Measurements from ENCODE around the gene KLRK1. TPM values are rescaled to one million over a fixed set of nuclear protein-coding genes. Genes with fewer than 3 reads are reported as not detected.
"Not testable (repeated sequence)": the region's sequence is repeated elsewhere in the genome, so short reads cannot be mapped to it uniquely, and the experiment has no call there.

KLRK1 gene
- polyA plus RNA-seq (2012; rRNA removed): not detected in 2 replicates
- polyA plus RNA-seq (2012; cell fraction: cytosol; rRNA removed): not detected in 2 replicates
- not detected in 2 replicates for polyA plus RNA-seq (2012; cell fraction: nucleus; rRNA removed)

GRCh38 chr12:10389904-10390303 lies at the start of gene KLRK1:
Gene KLRK1, minus strand, starts transcription at chr12:10390041. Its CDS starts 1,231 bp downstream, at chr12:10388810.
- Histone ChIP-seq H3K4me2 (no peak within 1 kb of the TSS), H4K20me1 (ENCODE audit: insufficient read depth) (no peaks in the 10 kb centered on the region), H3K27me3 (ENCODE audit: insufficient read depth) (no peaks in the 10 kb centered on the region; the same call in 1 of the 2 replicates), H3K9ac (no peak within 1 kb of the TSS), H3K27ac (ENCODE audit: low read depth in 2 of 2, low read length in 1 of 2) (no peak within 1 kb of the TSS), H2AFZ (ENCODE audit: low read depth) (no peak within 1 kb of the TSS), H3K36me3 (replicated peaks in 1 of 2; ENCODE audit: control insufficient read depth in 1 of 2, insufficient read depth in 2 of 2, low read length in 1 of 2) (no peaks in the 10 kb centered on the region), H3K79me2 (ENCODE audit: insufficient read depth) (no peaks in the 10 kb centered on the region), H3K9me2 (no peaks in the 10 kb centered on the region), H3K9me3 (no peaks in the 10 kb centered on the region), H3K4me1 (ENCODE audit: control insufficient read depth in 1 of 2, insufficient read depth in 2 of 2, low read depth in 1 of 2, low read length in 1 of 2) (no peaks in the 10 kb centered on the region), H3K4me3 (ENCODE audit: low read depth in 2 of 2, low read length in 1 of 2) (no peak within 1 kb of the TSS), H3F3A (replicated peaks; ENCODE audit: insufficient read depth) (no peaks in the 10 kb centered on the region)
- TF ChIP-seq GABPA (IDR thresholded peaks at IDR 0.05; ENCODE audit: low read depth) (no peak), TCF12 (IDR thresholded peaks at IDR 0.05) (no peak), CTCF (IDR thresholded peaks at IDR 0.05) (no peak), USF2 (IDR thresholded peaks at IDR 0.05; ENCODE audit: borderline replicate concordance, low read depth, low read length) (no peak), NFIC (IDR thresholded peaks at IDR 0.05; ENCODE audit: borderline replicate concordance) (no peak), FOSL2 (IDR thresholded peaks at IDR 0.05; ENCODE audit: borderline replicate concordance, low read depth) (no peak), PBX3 (IDR thresholded peaks at IDR 0.05) (no peak), NRF1 (IDR thresholded peaks at IDR 0.05; ENCODE audit: low read depth, low read length) (no peak), MXI1 (IDR thresholded peaks at IDR 0.05; ENCODE audit: low read depth, low read length) (no peak), RXRA (IDR thresholded peaks at IDR 0.05; ENCODE audit: borderline replicate concordance, low read depth) (no peak), CHD2 (IDR thresholded peaks at IDR 0.05; ENCODE audit: low read length, partially characterized antibody) (no peak), EZH2phosphoT487 (IDR thresholded peaks at IDR 0.05; ENCODE audit: borderline replicate concordance, low read depth) (no peak)
- WGBS (ENCODE audit: low lambda C conversion rate): 14% methylated on average over 1 of the region's 1 CpG
- DNase-seq: no peak
- ChIA-PET POLR2A (no interaction called here), CTCF (no interaction called here)

GRCh38 chr12:10437601-10438000 lies 47.8 kb upstream of the KLRK1 start:
- no CpG with 5 or more reads among the region's 2 CpGs for WGBS (ENCODE audit: low lambda C conversion rate)
- CTCF ChIA-PET; H3K4me3 ChIP-seq (ENCODE audit: low read depth in 2 of 2, low read length in 1 of 2): not testable (repeated sequence)

GRCh38 chr12:10435816-10436215 lies 46.0 kb upstream of the KLRK1 start, which contains the start of gene KLRC2:
Gene KLRC2, minus strand, starts transcription at chr12:10436010. Its CDS starts 24 bp downstream, at chr12:10435986.
- POLR2A ChIA-PET; H3K9ac ChIP-seq; H3K9me3 ChIP-seq; H3K27me3 ChIP-seq (ENCODE audit: insufficient read depth); CTCF ChIA-PET; H3K4me2 ChIP-seq; DNase-seq; H3F3A ChIP-seq (replicated peaks; ENCODE audit: insufficient read depth); H2AFZ ChIP-seq (ENCODE audit: low read depth); H3K4me3 ChIP-seq (ENCODE audit: low read depth in 2 of 2, low read length in 1 of 2); H3K36me3 ChIP-seq (replicated peaks in 1 of 2; ENCODE audit: control insufficient read depth in 1 of 2, insufficient read depth in 2 of 2, low read length in 1 of 2); H3K79me2 ChIP-seq (ENCODE audit: insufficient read depth); H3K4me1 ChIP-seq (ENCODE audit: control insufficient read depth in 1 of 2, insufficient read depth in 2 of 2, low read depth in 1 of 2, low read length in 1 of 2); H3K9me2 ChIP-seq; H4K20me1 ChIP-seq (ENCODE audit: insufficient read depth); H3K27ac ChIP-seq (ENCODE audit: low read depth in 2 of 2, low read length in 1 of 2): not testable (repeated sequence)
- WGBS (ENCODE audit: low lambda C conversion rate): 15% methylated on average over 3 of the region's 3 CpGs

More at GRCh38 chr12:10437601-10438000, 47.8 kb upstream of the KLRK1 start:
- H3K9ac ChIP-seq; POLR2A ChIA-PET; H3K9me2 ChIP-seq; H3K79me2 ChIP-seq (ENCODE audit: insufficient read depth); H3K27me3 ChIP-seq (ENCODE audit: insufficient read depth); H3K27ac ChIP-seq (ENCODE audit: low read depth in 2 of 2, low read length in 1 of 2); H2AFZ ChIP-seq (ENCODE audit: low read depth); H3K9me3 ChIP-seq; H3K36me3 ChIP-seq (replicated peaks in 1 of 2; ENCODE audit: control insufficient read depth in 1 of 2, insufficient read depth in 2 of 2, low read length in 1 of 2); H3K4me2 ChIP-seq; H3K4me1 ChIP-seq (ENCODE audit: control insufficient read depth in 1 of 2, insufficient read depth in 2 of 2, low read depth in 1 of 2, low read length in 1 of 2); H3F3A ChIP-seq (replicated peaks; ENCODE audit: insufficient read depth); DNase-seq; H4K20me1 ChIP-seq (ENCODE audit: insufficient read depth): not testable (repeated sequence)

- H3K36me3 ChIP-seq (replicated peaks in 1 of 2; ENCODE audit: control insufficient read depth in 1 of 2, insufficient read depth in 2 of 2, low read length in 1 of 2); H3K4me3 ChIP-seq (ENCODE audit: low read depth in 2 of 2, low read length in 1 of 2); H3K79me2 ChIP-seq (ENCODE audit: insufficient read depth); DNase-seq; H3K9me2 ChIP-seq; H4K20me1 ChIP-seq (ENCODE audit: insufficient read depth); H3K4me1 ChIP-seq (ENCODE audit: control insufficient read depth in 1 of 2, insufficient read depth in 2 of 2, low read depth in 1 of 2, low read length in 1 of 2); CTCF ChIA-PET; H3K27me3 ChIP-seq (ENCODE audit: insufficient read depth); H3K9me3 ChIP-seq; POLR2A ChIA-PET; H3K9ac ChIP-seq; H3K4me2 ChIP-seq; H3F3A ChIP-seq (replicated peaks; ENCODE audit: insufficient read depth); H2AFZ ChIP-seq (ENCODE audit: low read depth); H3K27ac ChIP-seq (ENCODE audit: low read depth in 2 of 2, low read length in 1 of 2): not testable (repeated sequence)
- 19% methylated on average over 4 of the region's 4 CpGs for WGBS (ENCODE audit: low lambda C conversion rate)
These were observed 40.8 kb upstream of the KLRK1 start for GRCh38 chr12:10430623-10431022.

Data from SK-N-SH (cell line).